GM18502 (cell line): ENCODE data around the gene BST1.

Source experiments
- ATAC-seq: cut with Tn5 transposase; IDR thresholded peaks from one replicate; pipeline ENCODE4 v1.9.1; 2021; ENCODE audit warnings: mild to moderate bottlenecking; ENCODE audit not compliant: unreplicated experiment, poor library complexity

Gene BST1

DNA sequence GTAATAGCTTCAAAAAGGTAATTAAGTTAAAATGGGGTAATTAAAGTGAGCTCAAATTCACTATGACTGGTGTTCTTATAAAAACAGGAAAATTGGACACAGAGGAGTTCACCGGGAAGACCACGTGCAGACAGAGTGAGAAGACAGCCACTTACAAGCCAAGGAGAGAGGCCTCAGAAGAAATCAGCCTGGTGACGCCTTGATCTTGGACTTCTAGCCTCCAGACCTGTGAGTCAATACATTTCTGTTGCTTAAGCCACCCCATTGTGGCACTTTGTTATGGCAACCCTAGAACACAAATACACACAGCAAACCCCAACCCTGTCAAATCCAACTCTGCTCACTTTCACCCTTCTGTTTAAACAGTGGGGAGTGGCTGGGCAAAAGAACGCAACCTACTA, 71.2 kb downstream of the BST1 start:
- ATAC-seq, result no peak

DNA sequence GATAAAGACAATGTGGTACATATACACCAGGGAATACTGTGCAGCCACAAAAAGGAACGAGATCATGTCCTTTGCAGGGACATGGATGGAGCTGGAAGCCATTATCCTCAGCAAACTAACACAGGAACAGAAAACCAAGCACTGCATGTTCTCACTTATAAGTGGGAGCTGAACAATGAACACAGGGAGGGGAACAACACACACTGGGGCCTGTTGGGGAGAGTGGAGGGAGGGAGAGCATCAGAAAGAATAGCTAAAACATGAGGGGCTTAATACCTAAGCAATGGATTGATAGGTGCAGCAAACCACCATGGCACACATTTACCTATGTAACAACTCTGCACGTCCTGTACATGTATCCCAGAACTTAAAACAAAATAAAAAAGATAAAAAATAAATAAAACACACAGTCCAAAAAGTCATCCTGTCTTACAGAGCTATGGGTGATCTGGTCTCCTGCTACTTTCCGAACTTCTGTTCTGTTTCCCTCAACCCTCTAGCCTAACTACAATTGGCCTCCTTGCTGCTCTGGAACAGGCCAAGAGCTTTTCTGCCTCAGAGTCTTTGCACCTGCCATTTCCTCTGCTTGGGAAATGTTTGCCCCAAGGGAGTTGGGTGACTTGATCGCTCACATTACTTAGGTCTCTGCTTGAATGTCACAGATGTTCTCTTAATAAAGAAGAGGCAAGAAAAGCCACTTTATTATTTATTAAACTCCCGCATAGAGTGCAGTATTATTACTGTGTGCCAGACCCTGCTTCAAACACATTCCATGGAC, 74.2 kb downstream of the BST1 start:
- ATAC-seq, result no peak

DNA sequence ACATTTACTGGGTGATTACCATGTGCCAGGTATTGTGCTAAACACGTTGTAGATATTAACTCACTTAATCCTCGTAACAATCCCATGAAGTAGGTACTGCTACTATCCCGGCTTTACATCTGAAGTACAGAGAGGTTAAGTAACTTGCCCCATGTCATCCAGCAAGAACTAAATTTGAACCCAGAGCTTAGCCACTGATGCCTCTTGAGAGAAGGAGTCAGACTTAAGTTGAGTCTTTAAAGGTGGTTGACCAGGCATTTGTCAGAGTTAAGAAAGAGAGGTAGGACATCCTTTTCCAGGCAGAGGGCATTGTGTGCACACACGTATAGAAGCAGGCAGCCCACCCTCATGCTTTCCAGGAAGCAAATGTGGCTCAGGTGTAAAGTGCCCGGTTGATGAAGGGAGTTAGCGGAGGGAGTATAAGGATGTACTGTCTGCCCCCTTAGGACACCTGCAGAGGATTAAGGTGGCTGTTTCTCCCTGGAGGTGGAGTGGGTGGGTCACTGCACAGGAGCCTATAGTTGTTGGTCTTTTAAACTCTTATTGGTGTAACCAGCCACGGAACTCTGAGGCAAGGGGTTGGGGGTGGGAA, 74.9 kb downstream of the BST1 start:
- ATAC-seq, result no peak

DNA sequence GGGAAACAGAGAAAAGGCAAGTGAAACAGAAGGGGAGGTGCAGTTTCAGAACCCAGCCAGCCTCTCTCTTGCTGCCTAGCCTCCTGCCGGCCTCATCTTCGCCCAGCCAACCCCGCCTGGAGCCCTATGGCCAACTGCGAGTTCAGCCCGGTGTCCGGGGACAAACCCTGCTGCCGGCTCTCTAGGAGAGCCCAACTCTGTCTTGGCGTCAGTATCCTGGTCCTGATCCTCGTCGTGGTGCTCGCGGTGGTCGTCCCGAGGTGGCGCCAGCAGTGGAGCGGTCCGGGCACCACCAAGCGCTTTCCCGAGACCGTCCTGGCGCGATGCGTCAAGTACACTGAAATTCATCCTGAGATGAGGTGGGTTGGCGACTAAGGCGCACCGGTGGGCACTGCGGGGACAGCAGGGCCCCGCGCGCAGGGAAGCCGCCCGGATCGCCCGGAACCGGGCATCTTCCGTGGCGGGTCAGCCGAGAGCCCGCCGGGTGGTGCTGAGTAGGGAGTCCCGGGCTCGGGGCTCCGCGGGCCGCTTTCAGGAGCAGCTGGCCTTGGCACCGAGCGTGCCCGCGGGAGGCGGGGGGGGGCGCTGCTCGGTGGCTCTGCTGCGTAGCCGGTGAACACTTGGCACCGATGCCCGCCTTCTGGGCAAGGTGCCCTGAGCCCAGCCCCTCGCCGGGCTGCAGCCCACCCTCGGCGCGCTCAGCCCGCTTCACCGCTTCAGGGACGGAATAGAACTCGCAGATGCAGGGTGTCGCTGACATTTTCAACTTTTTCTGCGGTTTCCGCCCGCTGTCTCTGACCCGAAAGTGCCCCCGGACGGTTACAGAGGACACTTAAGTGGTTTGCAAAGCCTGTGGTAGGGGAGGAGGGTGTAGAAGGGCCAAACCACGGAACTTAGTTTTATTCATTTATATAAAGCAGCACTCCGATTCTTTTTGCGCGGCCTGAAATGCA, 75.7 kb downstream of the BST1 start, which contains the start of gene CD38:
Gene CD38, plus strand, starts transcription at position 40 of the 953 bp plus-strand sequence. Its CDS starts 87 bp downstream, at position 127.
- peak; percentile 81 for ATAC-seq

DNA sequence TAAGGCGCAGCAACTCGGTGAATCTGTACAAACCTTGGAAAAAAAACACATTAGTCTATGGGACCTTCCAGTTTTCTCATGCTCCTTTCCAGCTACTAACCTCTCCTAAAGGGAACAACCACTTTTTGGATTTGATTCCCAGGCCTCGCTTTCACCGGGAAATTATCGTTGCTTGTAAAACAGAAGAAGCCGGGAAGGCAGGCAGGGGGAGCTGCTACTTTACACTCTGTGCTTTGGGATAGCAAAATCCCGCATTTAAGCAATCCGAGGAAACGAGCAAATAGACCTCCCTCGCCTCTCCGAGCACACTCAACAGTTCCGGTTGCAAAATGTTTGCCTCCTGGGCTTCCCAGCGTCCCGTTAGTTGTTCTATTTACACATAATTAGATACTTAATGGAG, 76.4 kb downstream of the BST1 start:
- no peak for ATAC-seq

DNA sequence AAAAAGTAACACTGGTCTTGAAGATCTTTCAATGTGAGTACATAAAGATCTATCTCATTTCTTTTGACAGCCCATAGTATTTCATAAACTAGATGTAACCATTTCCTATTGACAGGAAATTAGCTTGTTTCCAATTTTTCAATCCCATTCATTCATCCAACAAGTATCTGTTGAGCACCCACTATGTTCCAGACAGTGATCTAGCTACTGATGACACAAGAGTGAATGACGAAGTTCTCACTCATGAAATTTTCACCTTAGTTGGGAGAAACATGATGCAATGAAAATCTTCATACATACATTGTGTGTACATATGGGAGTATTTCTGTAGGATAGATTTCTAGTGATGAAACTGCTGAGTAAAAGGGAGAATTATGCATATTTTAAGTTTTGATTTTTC, 76.9 kb downstream of the BST1 start:
- ATAC-seq, result no peak

DNA sequence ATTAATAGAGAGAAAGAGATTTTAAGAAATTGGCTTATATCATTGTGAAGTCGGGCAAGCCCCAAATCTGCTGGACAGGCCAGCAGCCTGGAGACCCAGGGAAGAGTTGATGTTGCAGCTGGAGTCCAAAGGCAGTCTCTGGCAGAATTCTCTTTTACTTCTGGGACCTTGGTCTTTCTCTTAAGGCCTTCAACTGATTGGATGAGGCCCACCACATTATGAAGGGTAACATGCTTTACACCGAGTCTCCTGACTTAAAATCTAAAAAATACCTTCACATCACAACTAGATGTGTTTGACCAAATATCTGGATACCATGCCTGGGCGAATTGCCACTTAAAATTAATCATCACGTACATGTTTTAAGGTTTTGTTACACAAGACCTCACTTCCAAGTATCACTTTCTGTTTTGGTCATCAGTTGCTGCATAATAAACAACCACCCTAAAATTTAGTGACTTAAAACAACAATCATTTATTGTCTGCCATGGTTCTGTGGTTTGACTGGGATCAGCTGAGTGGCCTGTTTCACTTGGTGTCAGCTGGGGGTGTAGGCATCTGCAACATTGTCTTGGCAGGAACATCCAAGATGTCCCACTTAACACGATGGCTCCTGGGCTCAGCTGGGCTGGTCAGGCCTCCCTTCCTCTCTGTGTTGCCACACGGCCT, 78.7 kb downstream of the BST1 start:
- ATAC-seq, result no peak
